A549 (cell line): ENCODE data around the gene LAMC1. TPM values are rescaled to one million over a fixed set of nuclear protein-coding genes. Genes with fewer than 3 reads are reported as not detected.

Source experiments
- ATAC-seq, 2 experiments: fragments of 200-7000 bp in 1 of 2; fragments of >200 bp in 1 of 2; cut with Nextera tagmentation in 1 of 2; cut with Tn5 transposase in 1 of 2; 3 replicates each; pipeline versions ENCODE4 v1.8.0 to v1.9.1; 2018 to 2020; ENCODE audit warnings: mild to moderate bottlenecking in 1 of 2, moderate library complexity in 1 of 2
- CTCF ChIA-PET: fragments of 300-600 bp; sonication (Branson Sonifier 250); formaldehyde crosslinking; extraction: SDS; loops from one replicate; lab custom pipeline; 2021; ENCODE audit warnings: antibody characterized with exemption, inconsistent platforms; lab: Yijun Ruan, JAX
- POLR2A ChIA-PET: fragments of 350-600 bp; formaldehyde crosslinking; extraction: SDS; loops from one replicate; lab custom pipeline; 2021; ENCODE audit warnings: antibody characterized with exemption, inconsistent platforms; lab: Yijun Ruan, JAX
- DNase-seq, 2 experiments: peaks; one replicate each; pipeline versions ENCODE4 v3.0.0 to v3.0.0-alpha.2; 2011 to 2016; ENCODE audit warnings: low read depth in 1 of 2, low spot score in 1 of 2
- FAIRE-seq: peaks from 2 replicates; lab custom pipeline; 2011; peaks lifted over from hg19 to GRCh38; lab: Jason Lieb, UNC
- H3K27ac ChIP-seq, 2 experiments: fragments of >200 bp; sonication (Bioruptor Twin); formaldehyde crosslinking; 3 replicates each; pipeline ENCODE4 v1.5.1; 2016 to 2017
- H3K4me1 ChIP-seq: fragments of >200 bp; sonication (Bioruptor Twin); formaldehyde crosslinking; 3 replicates; pipeline ENCODE4 v1.6.1; 2016
- H3K4me2 ChIP-seq: fragments of >200 bp; sonication (Bioruptor Twin); formaldehyde crosslinking; 3 replicates; pipeline ENCODE4 v1.6.1; 2016
- H3K4me3 ChIP-seq: fragments of >200 bp; sonication (Bioruptor Twin); formaldehyde crosslinking; 3 replicates; pipeline ENCODE4 v1.5.1; 2016
- H3K9me3 ChIP-seq: fragments of >200 bp; sonication (Bioruptor Twin); formaldehyde crosslinking; 3 replicates; pipeline ENCODE4 v1.6.1; 2016
- BHLHE40 ChIP-seq: IDR thresholded peaks from 2 replicates; pipeline ENCODE4 v1.6.1; 2012; ENCODE audit warnings: low read depth, low read length, inconsistent platforms
- CBX2 ChIP-seq: fragments of 200-600 bp; sonication (generic); IDR thresholded peaks from 2 replicates; pipeline ENCODE4 v1.6.1; 2016; ENCODE audit warnings: low read depth, mild to moderate bottlenecking, borderline replicate concordance
- CEBPB ChIP-seq, 2 experiments: fragments of >200 bp in 1 of 2; sonication (Bioruptor Twin) in 1 of 2; formaldehyde crosslinking in 1 of 2; IDR thresholded peaks; 2 replicates each; pipeline ENCODE4 v1.6.1; 2012 to 2016
- CHD2 ChIP-seq: fragments of 150-350 bp; IDR thresholded peaks from 2 replicates; pipeline ENCODE4 v1.6.1; 2014; ENCODE audit warnings: low read length; ENCODE audit not compliant: partially characterized antibody
- CTCF ChIP-seq: fragments of >200 bp; sonication (Bioruptor Twin); formaldehyde crosslinking; IDR thresholded peaks from 3 replicates; pipeline ENCODE4 v1.5.1; 2016
- E2F6 ChIP-seq: IDR thresholded peaks from 2 replicates; pipeline ENCODE4 v1.6.1; 2012; ENCODE audit warnings: low read depth, borderline replicate concordance
- EHMT2 ChIP-seq: fragments of 200-600 bp; sonication (generic); IDR thresholded peaks from 2 replicates; pipeline ENCODE4 v1.6.1; 2016; ENCODE audit warnings: antibody characterized with exemption, low read depth, mild to moderate bottlenecking, moderate library complexity
- ESRRA ChIP-seq: fragments of 150-350 bp; IDR thresholded peaks from 2 replicates; pipeline ENCODE4 v1.6.1; 2014; ENCODE audit warnings: mild to moderate bottlenecking, low read length, borderline replicate concordance
- FOSB ChIP-seq: fragments of 250-450 bp; sonication (Bioruptor Pico); IDR thresholded peaks from 2 replicates; pipeline ENCODE4 v1.5.0; 2020; ENCODE audit warnings: mild to moderate bottlenecking, moderate library complexity
- FOSL2 ChIP-seq, 2 experiments: fragments of 450-650 bp in 1 of 2; fragments of >200 bp in 1 of 2; sonication (Bioruptor Twin) in 1 of 2; formaldehyde crosslinking; IDR thresholded peaks; 2 replicates each; pipeline versions ENCODE4 v1.5.0 to v1.6.1; 2016 to 2020; ENCODE audit warnings: mild to moderate bottlenecking in 1 of 2, moderate library complexity in 1 of 2
- KDM1A ChIP-seq: fragments of 200-600 bp; sonication (generic); IDR thresholded peaks from 2 replicates; pipeline ENCODE4 v1.6.1; 2016; ENCODE audit warnings: low read depth, mild to moderate bottlenecking
- MAZ ChIP-seq: fragments of 150-350 bp; IDR thresholded peaks from 2 replicates; pipeline ENCODE4 v1.6.1; 2014; ENCODE audit warnings: antibody characterized with exemption, low read depth, low read length, borderline replicate concordance
- MYC ChIP-seq: IDR thresholded peaks from 2 replicates; pipeline ENCODE4 v1.6.1; 2012; ENCODE audit warnings: mild to moderate bottlenecking, inconsistent platforms, low read length, improper control_type of control experiment, borderline replicate concordance
- PHF8 ChIP-seq: fragments of 200-600 bp; sonication (generic); IDR thresholded peaks from 2 replicates; pipeline ENCODE4 v1.6.1; 2016; ENCODE audit warnings: low read depth, mild to moderate bottlenecking, antibody characterized with exemption, moderate library complexity, borderline replicate concordance
- RAD21 ChIP-seq, 2 experiments: fragments of >200 bp in 1 of 2; sonication (Bioruptor Twin) in 1 of 2; formaldehyde crosslinking in 1 of 2; IDR thresholded peaks in 1 of 2; conservative IDR thresholded peaks in 1 of 2; 2 replicates in 1 of 2; 3 replicates in 1 of 2; pipeline ENCODE4 v1.6.1; 2012 to 2018; ENCODE audit warnings: inconsistent platforms in 1 of 2
- RARB ChIP-seq: fragments of 250-450 bp; sonication (Bioruptor Pico); IDR thresholded peaks from 2 replicates; pipeline ENCODE4 v1.8.0; 2021; ENCODE audit warnings: mild to moderate bottlenecking, moderate library complexity
- SREBF2 ChIP-seq: fragments of 450-650 bp; IDR thresholded peaks from 2 replicates; pipeline ENCODE4 v1.6.1; 2014; ENCODE audit warnings: mild to moderate bottlenecking, moderate library complexity
- ZSCAN20 ChIP-seq: fragments of 250-450 bp; sonication (Bioruptor Pico); IDR thresholded peaks from 2 replicates; pipeline ENCODE4 v1.8.0; 2022; ENCODE audit warnings: mild to moderate bottlenecking, moderate library complexity
- whole genome bisulfite sequencing: methylation state at CpG from one replicate; pipeline ENCODE4 v1.1.6; 2017; ENCODE audit errors: missing lambda C conversion rate; 5-methylcytosine and 5-hydroxymethylcytosine counted together
- polyA plus RNA-seq, 4 experiments: library from polyadenylated mRNA; depleted of rRNA in 3 of 4; stranded (reverse); fragments of >200 nt; fragmentation: RNase III in 1 of 4; extraction: RNeasy Plus Mini Kit Qiagen cat#74134 plus additional on column Dnase treatment in 1 of 4; gene quantifications; 2 replicates in 3 of 4; 3 replicates in 1 of 4; pipeline ENCODE4 v1.2.3, GENCODE V29; 2011 to 2017

Gene LAMC1
- polyA plus RNA-seq, 2 of the 4 experiments (the other 2 are of a cell fraction), result 93.7 to 152 TPM

GRCh38 chr1:183126000-183126366 lies 102.8 kb downstream of the LAMC1 start:
- Histone ChIP-seq H3K27ac (no peak overlapping the region), H3K4me1 (no peaks in the 10 kb centered on the region), H3K4me2 (no peak overlapping the region), H3K4me3 (no peak overlapping the region), H3K9me3 (no peaks in the 10 kb centered on the region)
- 89% methylated on average over 5 of the region's 5 CpGs for WGBS
- CTCF ChIA-PET, result interaction anchor here (1.1 to 1.4 kb wide), 3 partner anchors 8 to 61 kb away, joined by 3 read pairs; no protein-coding TSS in a partner anchor
- ATAC-seq, result no peak
- no peak for DNase-seq
- TF ChIP-seq RAD21 (conservative IDR thresholded peaks at IDR 0.05 in 1 of 2, IDR thresholded peaks at IDR 0.05 in 1 of 2) (0 out of 5 replicates have a peak, but pooled peaks of 1 of the 2 experiments have one; percentile 4), PHF8 (no peak)
- FAIRE-seq, result no peak
- POLR2A ChIA-PET, result no interaction called here

- ATAC-seq (no peak), FAIRE-seq (no peak), DNase-seq (no peak)
- Histone ChIP-seq H3K27ac (no peak overlapping the region), H3K4me2 (no peak overlapping the region), H3K9me3 (no peaks in the 10 kb centered on the region), H3K4me3 (no peak overlapping the region), H3K4me1 (no peaks in the 10 kb centered on the region)
- CTCF ChIA-PET, result interaction anchor here (1.0 to 1.1 kb wide), 2 partner anchors 60 to 102 kb away, joined by 3 read pairs; no protein-coding TSS in a partner anchor
- TF ChIP-seq FOSB (CRISPR knock-in tag), result no peak
- TF ChIP-seq CHD2, result no peak
- TF ChIP-seq ESRRA, result no peak
- no peak for TF ChIP-seq ZSCAN20 (CRISPR knock-in tag)
- no peak for TF ChIP-seq MYC
- no peak for TF ChIP-seq CBX2
- no peak for TF ChIP-seq MAZ
- no peak for TF ChIP-seq FOSL2 (IDR thresholded peaks at IDR 0.05)
- TF ChIP-seq FOSL2 (CRISPR knock-in tag; IDR thresholded peaks at IDR 0.05), result no peak
- TF ChIP-seq E2F6, result no peak
- TF ChIP-seq EHMT2, result no peak
- TF ChIP-seq CTCF, result no peak
- no peak for TF ChIP-seq BHLHE40
- WGBS, result 94% methylated on average over 1 of the region's 1 CpG
- POLR2A ChIA-PET, result no interaction called here
These were observed 103.3 kb downstream of the LAMC1 start for GRCh38 chr1:183126528-183126927.

- FAIRE-seq (no peak), DNase-seq (no peak), ATAC-seq (no peak)
- ChIA-PET POLR2A (no interaction called here), CTCF (no interaction called here)
- WGBS, result 91% methylated on average over 15 of the region's 15 CpGs
- TF ChIP-seq CEBPB (IDR thresholded peaks at IDR 0.05), result no peak
- TF ChIP-seq ZSCAN20 (CRISPR knock-in tag), result no peak
- no peak for TF ChIP-seq CBX2
- no peak for TF ChIP-seq SREBF2
- no peak for TF ChIP-seq RARB (CRISPR knock-in tag)
- TF ChIP-seq KDM1A, result no peak
- H3K4me3 ChIP-seq, result no peak overlapping the region
- H3K9me3 ChIP-seq, result no peaks in the 10 kb centered on the region
- no peaks in the 10 kb centered on the region for H3K4me1 ChIP-seq
- H3K27ac ChIP-seq, result no peak overlapping the region
- no peak overlapping the region for H3K4me2 ChIP-seq
These were observed 106.9 kb downstream of the LAMC1 start for GRCh38 chr1:183129921-183130690.
